Liver (tissue), 3 donors: ENCODE measurements around the gene KCNK7.

Experiments
- EGR1 ChIP-seq, 2 donors: IDR thresholded peaks; 2 replicates each; pipeline ENCODE4 v1.6.1; 2016 to 2018; ENCODE audit warnings: antibody characterized with exemption in 2 of 2, low read depth in 2 of 2
- JUND ChIP-seq, 2 donors: IDR thresholded peaks; 2 replicates each; pipeline ENCODE4 v1.6.1; 2016; ENCODE audit warnings: antibody characterized with exemption in 2 of 2
- TAF1 ChIP-seq: conservative IDR thresholded peaks from 2 replicates; pipeline ENCODE4 v1.6.1; 2016; ENCODE audit warnings: antibody characterized with exemption, mild to moderate bottlenecking
- YY1 ChIP-seq: IDR thresholded peaks from 2 replicates; pipeline ENCODE4 v1.6.1; 2016; ENCODE audit warnings: antibody characterized with exemption, mild to moderate bottlenecking
- TF ChIP-seq, protein P1 (sequence below): fragments of 150-350 bp; IDR thresholded peaks from 2 replicates; pipeline ENCODE4 v1.5.1; 2017; ENCODE audit warnings: improper control_type of control experiment, low read depth, low read length; ENCODE audit not compliant: missing input control
- TF ChIP-seq, protein P2 (sequence below): IDR thresholded peaks from 2 replicates; pipeline ENCODE4 v1.6.1; 2016; ENCODE audit warnings: antibody characterized with exemption
- TF ChIP-seq, protein P3 (sequence below): IDR thresholded peaks from 2 replicates; pipeline ENCODE4 v1.6.1; 2016; ENCODE audit warnings: antibody characterized with exemption, mild to moderate bottlenecking
- donor health status: healthy.
- donor health status: healthy.

DNA sequence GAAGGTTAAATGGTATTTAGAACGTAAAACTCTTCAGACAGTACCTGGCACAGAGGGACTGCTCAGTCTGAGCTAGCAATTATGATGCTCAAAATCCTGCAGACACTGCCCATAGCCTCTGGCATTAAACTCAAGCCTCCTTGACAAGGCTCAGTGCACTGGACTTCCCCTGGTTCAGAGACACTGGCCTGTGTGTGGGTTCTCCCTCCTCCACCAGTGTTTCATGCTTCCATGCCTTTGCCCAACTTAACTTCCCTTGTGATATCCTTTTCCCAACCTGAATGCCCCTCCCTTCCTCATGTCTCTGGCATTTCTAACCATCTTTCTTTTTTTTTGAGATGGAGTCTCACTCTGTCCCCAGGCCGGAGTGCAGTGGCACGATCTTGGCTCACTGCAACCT lies 46.5 kb downstream of the KCNK7 start:
- TF ChIP-seq, protein P1, sequence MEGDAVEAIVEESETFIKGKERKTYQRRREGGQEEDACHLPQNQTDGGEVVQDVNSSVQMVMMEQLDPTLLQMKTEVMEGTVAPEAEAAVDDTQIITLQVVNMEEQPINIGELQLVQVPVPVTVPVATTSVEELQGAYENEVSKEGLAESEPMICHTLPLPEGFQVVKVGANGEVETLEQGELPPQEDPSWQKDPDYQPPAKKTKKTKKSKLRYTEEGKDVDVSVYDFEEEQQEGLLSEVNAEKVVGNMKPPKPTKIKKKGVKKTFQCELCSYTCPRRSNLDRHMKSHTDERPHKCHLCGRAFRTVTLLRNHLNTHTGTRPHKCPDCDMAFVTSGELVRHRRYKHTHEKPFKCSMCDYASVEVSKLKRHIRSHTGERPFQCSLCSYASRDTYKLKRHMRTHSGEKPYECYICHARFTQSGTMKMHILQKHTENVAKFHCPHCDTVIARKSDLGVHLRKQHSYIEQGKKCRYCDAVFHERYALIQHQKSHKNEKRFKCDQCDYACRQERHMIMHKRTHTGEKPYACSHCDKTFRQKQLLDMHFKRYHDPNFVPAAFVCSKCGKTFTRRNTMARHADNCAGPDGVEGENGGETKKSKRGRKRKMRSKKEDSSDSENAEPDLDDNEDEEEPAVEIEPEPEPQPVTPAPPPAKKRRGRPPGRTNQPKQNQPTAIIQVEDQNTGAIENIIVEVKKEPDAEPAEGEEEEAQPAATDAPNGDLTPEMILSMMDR, result no peak
- TF ChIP-seq JUND (IDR thresholded peaks at IDR 0.05) (no peak), YY1 (no peak), TAF1 (no peak), EGR1 (IDR thresholded peaks at IDR 0.05; ENCODE audit: low read depth in 2 of 2) (no peak)
- TF ChIP-seq, protein P2, sequence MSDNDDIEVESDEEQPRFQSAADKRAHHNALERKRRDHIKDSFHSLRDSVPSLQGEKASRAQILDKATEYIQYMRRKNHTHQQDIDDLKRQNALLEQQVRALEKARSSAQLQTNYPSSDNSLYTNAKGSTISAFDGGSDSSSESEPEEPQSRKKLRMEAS, result no peak
- TF ChIP-seq, protein P3, sequence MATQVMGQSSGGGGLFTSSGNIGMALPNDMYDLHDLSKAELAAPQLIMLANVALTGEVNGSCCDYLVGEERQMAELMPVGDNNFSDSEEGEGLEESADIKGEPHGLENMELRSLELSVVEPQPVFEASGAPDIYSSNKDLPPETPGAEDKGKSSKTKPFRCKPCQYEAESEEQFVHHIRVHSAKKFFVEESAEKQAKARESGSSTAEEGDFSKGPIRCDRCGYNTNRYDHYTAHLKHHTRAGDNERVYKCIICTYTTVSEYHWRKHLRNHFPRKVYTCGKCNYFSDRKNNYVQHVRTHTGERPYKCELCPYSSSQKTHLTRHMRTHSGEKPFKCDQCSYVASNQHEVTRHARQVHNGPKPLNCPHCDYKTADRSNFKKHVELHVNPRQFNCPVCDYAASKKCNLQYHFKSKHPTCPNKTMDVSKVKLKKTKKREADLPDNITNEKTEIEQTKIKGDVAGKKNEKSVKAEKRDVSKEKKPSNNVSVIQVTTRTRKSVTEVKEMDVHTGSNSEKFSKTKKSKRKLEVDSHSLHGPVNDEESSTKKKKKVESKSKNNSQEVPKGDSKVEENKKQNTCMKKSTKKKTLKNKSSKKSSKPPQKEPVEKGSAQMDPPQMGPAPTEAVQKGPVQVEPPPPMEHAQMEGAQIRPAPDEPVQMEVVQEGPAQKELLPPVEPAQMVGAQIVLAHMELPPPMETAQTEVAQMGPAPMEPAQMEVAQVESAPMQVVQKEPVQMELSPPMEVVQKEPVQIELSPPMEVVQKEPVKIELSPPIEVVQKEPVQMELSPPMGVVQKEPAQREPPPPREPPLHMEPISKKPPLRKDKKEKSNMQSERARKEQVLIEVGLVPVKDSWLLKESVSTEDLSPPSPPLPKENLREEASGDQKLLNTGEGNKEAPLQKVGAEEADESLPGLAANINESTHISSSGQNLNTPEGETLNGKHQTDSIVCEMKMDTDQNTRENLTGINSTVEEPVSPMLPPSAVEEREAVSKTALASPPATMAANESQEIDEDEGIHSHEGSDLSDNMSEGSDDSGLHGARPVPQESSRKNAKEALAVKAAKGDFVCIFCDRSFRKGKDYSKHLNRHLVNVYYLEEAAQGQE, result no peak
